Coronary artery (tissue), 2 donors: Measurements from ENCODE around the gene TCF19.

Experiments used
- DNase-seq: peaks from one replicate; pipeline ENCODE4 v3.0.0-alpha.2; 2017; ENCODE audit warnings: low spot score
- H3K27ac ChIP-seq, 2 donors: fragments of 200-600 bp; sonication (generic); one replicate each; pipeline ENCODE4 v1.5.1; 2016 to 2019
- H3K4me3 ChIP-seq: fragments of 200-600 bp; sonication (generic); 2 replicates; pipeline ENCODE4 v1.5.1; 2016; ENCODE audit warnings: mild to moderate bottlenecking, moderate library complexity
- TF ChIP-seq, protein P1 (sequence below): fragments of 200-600 bp; sonication (generic); IDR thresholded peaks from one replicate; pipeline ENCODE4 v1.5.1; 2019; ENCODE audit warnings: antibody characterized with exemption

Gene TCF19, protein sequence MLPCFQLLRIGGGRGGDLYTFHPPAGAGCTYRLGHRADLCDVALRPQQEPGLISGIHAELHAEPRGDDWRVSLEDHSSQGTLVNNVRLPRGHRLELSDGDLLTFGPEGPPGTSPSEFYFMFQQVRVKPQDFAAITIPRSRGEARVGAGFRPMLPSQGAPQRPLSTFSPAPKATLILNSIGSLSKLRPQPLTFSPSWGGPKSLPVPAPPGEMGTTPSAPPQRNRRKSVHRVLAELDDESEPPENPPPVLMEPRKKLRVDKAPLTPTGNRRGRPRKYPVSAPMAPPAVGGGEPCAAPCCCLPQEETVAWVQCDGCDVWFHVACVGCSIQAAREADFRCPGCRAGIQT

DNA sequence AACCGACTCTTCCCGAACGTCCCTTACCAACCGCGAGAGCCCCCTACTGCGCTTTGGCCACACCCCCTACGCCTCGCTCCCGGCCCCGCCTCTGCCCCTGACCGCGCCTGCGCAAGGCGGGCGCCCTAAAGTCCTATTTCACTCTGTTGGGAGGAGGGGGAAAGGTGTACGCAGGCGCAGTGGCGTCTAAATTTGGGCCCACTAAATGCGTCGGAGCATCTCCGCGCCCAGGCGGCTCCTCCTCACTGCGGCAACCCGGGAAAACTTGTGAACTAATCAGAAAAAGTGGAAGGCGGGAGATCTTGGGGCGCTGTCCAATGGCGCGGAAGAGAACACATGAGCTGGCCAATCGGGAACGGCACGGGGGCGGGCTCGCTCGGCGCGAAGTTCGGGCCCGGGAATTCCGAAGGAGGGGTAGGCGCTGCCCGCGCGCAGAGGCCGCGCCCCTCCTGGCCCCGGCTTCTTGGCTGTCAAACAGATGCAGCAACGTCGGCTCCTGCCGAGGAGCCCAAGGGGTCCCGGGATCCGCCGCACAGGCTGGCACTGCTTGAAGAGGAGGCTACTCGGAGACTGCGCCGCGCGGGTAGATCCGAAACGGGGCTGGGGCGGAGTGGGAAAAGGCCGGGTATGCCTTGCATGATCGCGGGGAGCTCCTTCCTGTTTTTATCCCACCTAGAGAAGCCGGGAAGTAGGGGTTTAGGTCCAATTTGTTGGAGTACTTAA, at the start of gene TCF19:
Gene TCF19, plus strand, starts transcription at position 450 of the 723 bp plus-strand sequence. CDS start 881 bp downstream, outside the sequence.
- peak within 1 kb of the TSS; percentile 63 to 88 for H3K27ac ChIP-seq
- TF ChIP-seq, protein P1, sequence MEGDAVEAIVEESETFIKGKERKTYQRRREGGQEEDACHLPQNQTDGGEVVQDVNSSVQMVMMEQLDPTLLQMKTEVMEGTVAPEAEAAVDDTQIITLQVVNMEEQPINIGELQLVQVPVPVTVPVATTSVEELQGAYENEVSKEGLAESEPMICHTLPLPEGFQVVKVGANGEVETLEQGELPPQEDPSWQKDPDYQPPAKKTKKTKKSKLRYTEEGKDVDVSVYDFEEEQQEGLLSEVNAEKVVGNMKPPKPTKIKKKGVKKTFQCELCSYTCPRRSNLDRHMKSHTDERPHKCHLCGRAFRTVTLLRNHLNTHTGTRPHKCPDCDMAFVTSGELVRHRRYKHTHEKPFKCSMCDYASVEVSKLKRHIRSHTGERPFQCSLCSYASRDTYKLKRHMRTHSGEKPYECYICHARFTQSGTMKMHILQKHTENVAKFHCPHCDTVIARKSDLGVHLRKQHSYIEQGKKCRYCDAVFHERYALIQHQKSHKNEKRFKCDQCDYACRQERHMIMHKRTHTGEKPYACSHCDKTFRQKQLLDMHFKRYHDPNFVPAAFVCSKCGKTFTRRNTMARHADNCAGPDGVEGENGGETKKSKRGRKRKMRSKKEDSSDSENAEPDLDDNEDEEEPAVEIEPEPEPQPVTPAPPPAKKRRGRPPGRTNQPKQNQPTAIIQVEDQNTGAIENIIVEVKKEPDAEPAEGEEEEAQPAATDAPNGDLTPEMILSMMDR: no peak
- DNase-seq: peak; percentile 99
- peak within 1 kb of the TSS; percentile 82 for H3K4me3 ChIP-seq

DNA sequence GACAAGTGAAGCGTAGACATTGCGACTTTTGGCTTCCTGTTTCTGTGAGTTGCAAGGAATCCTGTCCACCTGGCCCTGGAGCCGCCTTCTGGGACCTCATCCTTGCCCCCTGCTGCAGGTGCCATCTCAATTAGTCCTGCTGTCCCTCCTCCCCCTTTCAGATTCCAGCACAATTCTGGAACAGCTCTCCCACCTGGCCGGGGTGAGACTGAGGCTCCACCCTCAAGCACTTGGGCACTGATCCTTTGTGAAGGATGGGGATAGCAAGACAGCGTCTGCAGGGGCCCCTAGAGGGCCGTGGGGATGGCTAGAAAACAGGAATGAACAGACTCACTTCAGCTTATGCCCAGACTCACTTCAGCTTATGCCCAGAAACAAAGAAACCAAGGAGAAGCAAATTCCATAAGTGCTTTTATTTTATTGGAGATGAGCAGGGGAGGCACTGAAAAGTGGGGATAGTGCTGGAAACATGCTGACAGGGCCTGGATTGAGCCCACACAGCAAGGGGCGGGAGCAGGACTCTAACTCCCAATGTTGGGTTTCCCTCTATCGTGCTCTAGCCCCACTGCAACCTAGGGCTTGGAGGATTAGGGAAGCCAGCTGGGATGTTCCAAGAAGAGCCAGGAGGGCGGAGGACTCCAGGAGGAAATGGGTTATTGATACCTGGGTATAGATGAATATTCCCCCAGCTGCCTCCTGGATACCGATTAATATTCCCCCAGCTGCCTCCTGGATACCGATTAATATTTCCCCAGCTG, 47.4 kb upstream of the TCF19 start:
- Histone ChIP-seq H3K27ac (no peak overlapping the region), H3K4me3 (no peak overlapping the region)
- TF ChIP-seq, protein P1: no peak
- no peak for DNase-seq

DNA sequence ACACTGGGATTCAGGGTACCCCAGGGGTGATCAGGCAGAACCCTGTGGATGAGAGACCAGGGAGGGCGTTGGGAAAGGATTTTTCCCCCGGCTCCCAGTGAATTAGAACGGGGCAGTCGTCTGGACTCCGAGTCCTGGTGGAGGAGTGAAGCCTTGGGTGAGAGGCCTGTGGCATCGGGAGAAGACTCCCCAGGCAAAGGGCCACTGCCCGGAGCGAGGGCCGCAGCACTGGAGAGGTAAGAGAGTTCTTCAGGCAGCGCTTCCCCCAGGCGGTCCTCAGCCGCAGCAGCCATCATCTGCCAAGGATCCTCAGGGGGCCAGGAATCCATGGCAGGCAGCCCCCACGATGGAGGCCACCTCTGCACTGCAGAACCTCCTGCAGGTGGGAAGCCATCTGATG, 46.7 kb upstream of the TCF19 start:
- Histone ChIP-seq H3K4me3 (no peak overlapping the region), H3K27ac (no peak overlapping the region)
- TF ChIP-seq, protein P1: no peak
- no peak for DNase-seq

DNA sequence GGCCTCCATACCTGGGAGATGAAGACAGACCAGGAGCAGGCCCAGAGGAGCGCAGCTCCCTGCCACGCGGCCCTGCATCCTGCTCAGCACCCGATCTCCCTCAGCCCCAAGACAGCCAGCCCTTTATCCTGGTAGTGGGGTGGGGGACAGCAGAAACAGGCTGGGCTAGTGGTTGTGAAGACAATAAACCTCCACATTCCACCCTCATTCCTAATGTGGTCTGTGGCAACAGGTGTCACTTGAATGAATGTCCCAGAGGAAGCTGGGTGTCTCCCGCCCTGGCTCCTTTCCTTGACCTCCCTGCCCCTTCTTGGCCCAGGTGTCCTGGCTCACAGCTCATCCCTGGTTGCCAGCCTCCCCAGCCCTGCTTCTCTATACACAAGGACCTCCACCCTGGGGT, 45.9 kb upstream of the TCF19 start, which contains the start of gene C6orf15:
Gene C6orf15, minus strand, starts transcription at position 98 of the 400 bp plus-strand sequence. Its CDS starts 20 bp downstream, at position 78.
- H3K27ac ChIP-seq: no peak within 1 kb of the TSS

DNA sequence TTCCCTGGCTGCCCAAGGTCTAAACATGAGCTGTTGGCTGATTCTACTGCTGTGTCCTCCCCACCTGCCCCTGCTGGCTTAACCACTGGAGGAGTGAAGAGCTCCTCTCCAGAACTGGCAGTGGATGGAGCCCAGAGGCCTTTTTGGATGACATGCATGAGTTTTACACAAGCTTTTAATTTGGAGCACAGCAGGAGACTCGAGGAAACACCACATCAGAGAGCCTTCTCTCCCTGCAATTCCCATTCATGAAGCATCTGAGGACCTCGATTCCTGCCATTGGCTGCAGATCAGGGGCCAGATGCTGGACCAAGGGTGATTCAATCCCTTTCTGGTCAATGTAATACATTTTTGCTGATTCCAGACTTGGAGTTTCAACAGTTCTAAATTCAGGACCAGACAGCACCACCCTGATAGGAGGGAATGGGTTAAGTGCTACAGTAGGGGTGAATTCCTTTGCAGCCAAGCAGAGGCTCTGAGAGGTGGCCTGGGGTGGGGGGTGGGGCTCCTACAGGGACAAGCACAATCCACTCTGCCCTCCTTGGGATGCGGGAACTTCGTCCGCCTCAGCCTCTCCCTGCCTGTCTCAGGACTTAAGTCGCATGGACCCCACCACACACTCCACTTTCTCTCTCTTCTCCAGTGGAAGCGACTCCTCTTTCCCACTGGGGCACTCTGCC, 44.4 kb upstream of the TCF19 start:
- TF ChIP-seq, protein P1: no peak
- DNase-seq: no peak
- H3K27ac ChIP-seq: peak overlapping the region in 1 of 2 donors; percentile 47
- H3K4me3 ChIP-seq: no peak overlapping the region

More for the DNA sequence above, 45.9 kb upstream of the TCF19 start, which contains the start of gene C6orf15:
- DNase-seq: no peak
- H3K4me3 ChIP-seq: no peak within 1 kb of the TSS
- TF ChIP-seq, protein P1: no peak

DNA sequence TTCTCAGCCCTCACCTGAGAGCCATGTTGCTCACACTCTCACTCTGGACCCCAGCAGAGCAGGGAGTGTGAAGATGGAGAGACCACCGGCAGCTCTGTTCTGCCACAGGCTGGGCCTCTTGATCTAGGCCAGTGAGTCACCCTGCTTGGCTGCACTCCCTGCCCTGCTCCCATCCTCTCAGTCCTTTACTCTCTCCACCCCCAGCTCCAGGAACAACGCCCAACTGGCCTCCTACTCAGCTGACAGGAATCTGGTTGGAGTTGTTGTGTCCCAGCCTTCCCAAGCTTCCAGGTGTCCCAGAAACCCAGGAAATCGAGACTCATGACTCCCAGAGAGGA, 43.9 kb upstream of the TCF19 start, which contains the start of gene PSORS1C1:
Gene PSORS1C1, plus strand, starts transcription at position 260 of the 338 bp plus-strand sequence. CDS start 14,833 bp downstream, outside the sequence.
- TF ChIP-seq, protein P1: no peak
- no peak for DNase-seq
- Histone ChIP-seq H3K27ac (peak within 1 kb of the TSS in 1 of 2 donors; percentile 47), H3K4me3 (peak within 1 kb of the TSS; percentile 41)
